Trophoblast cell (in vitro differentiated cells and primary cell): Measurements from ENCODE around the gene BICD1.

ENCODE experiments used
- DNase-seq, 2 donors: peaks; one replicate each; pipeline ENCODE4 v3.0.0-alpha.2; 2016
- H2AFZ ChIP-seq: 2 replicates; pipeline ENCODE4 v1.6.1; 2013; ENCODE audit warnings: low read length, moderate library complexity, mild to moderate bottlenecking; ENCODE audit not compliant: insufficient read depth, poor library complexity
- H2AK5ac ChIP-seq: 2 replicates; pipeline ENCODE4 v1.6.1; 2013; ENCODE audit warnings: mild to moderate bottlenecking, low read length
- H2BK120ac ChIP-seq: 2 replicates; pipeline ENCODE4 v1.6.1; 2013; ENCODE audit warnings: low read length, mild to moderate bottlenecking, moderate library complexity; ENCODE audit not compliant: insufficient read depth, poor library complexity
- H2BK12ac ChIP-seq: 2 replicates; pipeline ENCODE4 v1.6.1; 2013; ENCODE audit warnings: mild to moderate bottlenecking, low read length, moderate library complexity
- H2BK5ac ChIP-seq: 2 replicates; pipeline ENCODE4 v1.6.1; 2013; ENCODE audit warnings: low read length, low read depth, moderate library complexity, mild to moderate bottlenecking; ENCODE audit not compliant: poor library complexity
- H3K14ac ChIP-seq: 2 replicates; pipeline ENCODE4 v1.6.1; 2013; ENCODE audit warnings: mild to moderate bottlenecking, low read length
- H3K18ac ChIP-seq: 2 replicates; pipeline ENCODE4 v1.6.1; 2013; ENCODE audit warnings: mild to moderate bottlenecking, low read length
- H3K23ac ChIP-seq: 2 replicates; pipeline ENCODE4 v1.6.1; 2013; ENCODE audit warnings: low read length
- H3K27ac ChIP-seq: 2 replicates; pipeline ENCODE4 v1.5.1; 2013; ENCODE audit warnings: low read depth, mild to moderate bottlenecking, inconsistent platforms, low read length, moderate library complexity
- H3K27me3 ChIP-seq: 2 replicates; pipeline ENCODE4 v1.6.1; 2013; ENCODE audit warnings: inconsistent platforms, mild to moderate bottlenecking, low read length, moderate library complexity; ENCODE audit not compliant: insufficient read depth
- H3K36me3 ChIP-seq, 2 experiments: 1 replicate in 1 of 2; 2 replicates in 1 of 2; pipeline ENCODE4 v1.6.1; 2013; ENCODE audit warnings: low read length in 2 of 2, mild to moderate bottlenecking in 2 of 2, moderate library complexity in 1 of 2; ENCODE audit not compliant: insufficient read depth in 2 of 2, control insufficient read depth in 1 of 2
- H3K4ac ChIP-seq: 2 replicates; pipeline ENCODE4 v1.6.1; 2013; ENCODE audit warnings: low read depth, mild to moderate bottlenecking, low read length, moderate library complexity
- H3K4me1 ChIP-seq, 2 experiments: 1 replicate in 1 of 2; 2 replicates in 1 of 2; pipeline ENCODE4 v1.6.1; 2013; ENCODE audit warnings: low read length in 2 of 2, mild to moderate bottlenecking in 2 of 2, moderate library complexity in 1 of 2; ENCODE audit not compliant: insufficient read depth in 2 of 2, control insufficient read depth in 1 of 2
- H3K4me2 ChIP-seq: 2 replicates; pipeline ENCODE4 v1.6.1; 2013; ENCODE audit warnings: inconsistent platforms, mild to moderate bottlenecking, low read length, moderate library complexity
- H3K4me3 ChIP-seq: 2 replicates; pipeline ENCODE4 v1.5.1; 2013; ENCODE audit warnings: mild to moderate bottlenecking, low read depth, low read length, inconsistent platforms
- H3K79me1 ChIP-seq: one replicate; pipeline ENCODE4 v1.6.1; 2013; ENCODE audit warnings: low read length
- H3K79me2 ChIP-seq: 2 replicates; pipeline ENCODE4 v1.6.1; 2013; ENCODE audit warnings: low read length, mild to moderate bottlenecking; ENCODE audit not compliant: control insufficient read depth, insufficient read depth, poor library complexity
- H3K9ac ChIP-seq: 2 replicates; pipeline ENCODE4 v1.6.1; 2013; ENCODE audit warnings: mild to moderate bottlenecking, low read length
- H3K9me3 ChIP-seq: 2 replicates; pipeline ENCODE4 v1.6.1; 2013; ENCODE audit warnings: low read depth, mild to moderate bottlenecking, control low read depth, inconsistent platforms, low read length; ENCODE audit not compliant: insufficient read depth
- H4K12ac ChIP-seq: 2 replicates; pipeline ENCODE4 v1.6.1; 2013; ENCODE audit warnings: low read depth, mild to moderate bottlenecking, low read length, moderate library complexity
- H4K8ac ChIP-seq: 2 replicates; pipeline ENCODE4 v1.6.1; 2013; ENCODE audit warnings: low read depth, mild to moderate bottlenecking, low read length, moderate library complexity
- H4K91ac ChIP-seq: one replicate; pipeline ENCODE4 v1.6.1; 2013; ENCODE audit warnings: low read depth, mild to moderate bottlenecking, low read length, moderate library complexity
- WGBS: extraction: QIAGEN DNeasy Blood & Tissue Kit; methylation state at CpG from one replicate; pipeline ENCODE4 v1.1.7; 2013; ENCODE audit warnings: missing lambda C conversion rate; ENCODE audit not compliant: insufficient read length, insufficient coverage; ENCODE audit errors: extremely low coverage; 5-methylcytosine and 5-hydroxymethylcytosine counted together

BICD1 gene

GRCh38 chr12:32281098-32281497, 174.5 kb downstream of the BICD1 start:
- Histone ChIP-seq H2AK5ac (no peak overlapping the region), H2BK12ac (no peak overlapping the region), H3K79me1 (no peaks in the 10 kb centered on the region), H3K27ac (no peak overlapping the region), H3K79me2 (no peaks in the 10 kb centered on the region), H3K14ac (no peak overlapping the region), H2AFZ (no peak overlapping the region), H4K12ac (no peak overlapping the region), H3K4me2 (no peak overlapping the region), H4K8ac (no peak overlapping the region), H2BK120ac (no peak overlapping the region), H3K23ac (no peak overlapping the region), H3K36me3 (no peaks in the 10 kb centered on the region), H4K91ac (no peak overlapping the region), H3K4me3 (no peak overlapping the region), H3K18ac (no peak overlapping the region), H2BK5ac (no peak overlapping the region), H3K4me1 (no peaks in the 10 kb centered on the region), H3K9me3 (no peaks in the 10 kb centered on the region), H3K27me3 (no peaks in the 10 kb centered on the region), H3K9ac (no peak overlapping the region), H3K4ac (no peak overlapping the region)
- WGBS: no CpG with 5 or more reads among the region's 3 CpGs
- no peak for DNase-seq

GRCh38 chr12:32284561-32284960, 177.9 kb downstream of the BICD1 start:
- WGBS: no CpG with 5 or more reads among the region's 9 CpGs

GRCh38 chr12:32285021-32285420, 178.4 kb downstream of the BICD1 start:
- Histone ChIP-seq H3K23ac (no peak overlapping the region), H3K14ac (no peak overlapping the region), H3K27ac (no peak overlapping the region), H2BK120ac (no peak overlapping the region), H4K91ac (no peak overlapping the region), H4K8ac (no peak overlapping the region), H3K4me1 (no peaks in the 10 kb centered on the region), H3K9ac (no peak overlapping the region), H3K27me3 (no peaks in the 10 kb centered on the region), H2AK5ac (no peak overlapping the region), H3K79me1 (no peaks in the 10 kb centered on the region), H3K4me3 (no peak overlapping the region), H3K79me2 (no peaks in the 10 kb centered on the region), H3K18ac (no peak overlapping the region), H3K9me3 (no peaks in the 10 kb centered on the region), H2BK12ac (no peak overlapping the region), H2BK5ac (no peak overlapping the region), H3K4me2 (no peak overlapping the region), H4K12ac (no peak overlapping the region), H2AFZ (no peak overlapping the region), H3K4ac (no peak overlapping the region), H3K36me3 (no peaks in the 10 kb centered on the region)
- no peak for DNase-seq
- WGBS: no CpG with 5 or more reads among the region's 2 CpGs

More at GRCh38 chr12:32284561-32284960, 177.9 kb downstream of the BICD1 start:
- Histone ChIP-seq H3K79me1 (no peaks in the 10 kb centered on the region), H3K4ac (no peak overlapping the region), H3K9me3 (no peaks in the 10 kb centered on the region), H3K9ac (no peak overlapping the region), H4K91ac (no peak overlapping the region), H4K12ac (no peak overlapping the region), H3K4me1 (no peaks in the 10 kb centered on the region), H2BK5ac (no peak overlapping the region), H3K4me2 (no peak overlapping the region), H4K8ac (no peak overlapping the region), H3K27ac (no peak overlapping the region), H3K18ac (no peak overlapping the region), H2AK5ac (no peak overlapping the region), H3K23ac (no peak overlapping the region), H3K14ac (no peak overlapping the region), H2BK120ac (no peak overlapping the region), H2BK12ac (no peak overlapping the region), H2AFZ (no peak overlapping the region), H3K79me2 (no peaks in the 10 kb centered on the region), H3K4me3 (no peak overlapping the region), H3K27me3 (no peaks in the 10 kb centered on the region), H3K36me3 (no peaks in the 10 kb centered on the region)
- DNase-seq: no peak

GRCh38 chr12:32285489-32285888, 178.8 kb downstream of the BICD1 start:
- Histone ChIP-seq H4K8ac (no peak overlapping the region), H3K4me3 (no peak overlapping the region)
- no CpG with 5 or more reads among the region's 2 CpGs for whole genome bisulfite sequencing

More at GRCh38 chr12:32285489-32285888, 178.8 kb downstream of the BICD1 start:
- Histone ChIP-seq H3K79me1 (no peaks in the 10 kb centered on the region), H3K4me2 (no peak overlapping the region), H2BK120ac (no peak overlapping the region), H3K79me2 (no peaks in the 10 kb centered on the region), H2BK12ac (no peak overlapping the region), H3K23ac (no peak overlapping the region), H2AFZ (no peak overlapping the region), H3K18ac (no peak overlapping the region), H3K9me3 (no peaks in the 10 kb centered on the region), H3K27me3 (no peaks in the 10 kb centered on the region), H3K27ac (no peak overlapping the region), H2AK5ac (no peak overlapping the region), H4K91ac (no peak overlapping the region), H4K12ac (no peak overlapping the region), H2BK5ac (no peak overlapping the region), H3K36me3 (no peaks in the 10 kb centered on the region), H3K4me1 (peaks cover 0 to 3% of the 10 kb centered on the region in 2 experiments), H3K9ac (no peak overlapping the region), H3K14ac (no peak overlapping the region), H3K4ac (no peak overlapping the region)
- DNase-seq: no peak
